A673 (cell line): ENCODE measurements around the gene ESPNL. TPM values are rescaled to one million over a fixed set of nuclear protein-coding genes. Genes with fewer than 3 reads are reported as not detected.

Source experiments
- BruUV-seq: library from RNA; stranded (reverse); fragments of 400-500 nt; replicated peaks from 2 replicates; lab custom pipeline; 2021; lab: Mats Ljungman, UMichigan
- CTCF ChIA-PET: fragments of 300-600 bp; sonication (Branson Sonifier 250); formaldehyde crosslinking; loops from one replicate; lab custom pipeline; 2022; ENCODE audit warnings: antibody characterized with exemption; lab: Charles Lee
- POLR2A ChIA-PET: fragments of 300-600 bp; sonication (Branson Sonifier 250); formaldehyde crosslinking; loops from one replicate; lab custom pipeline; 2022; ENCODE audit warnings: antibody characterized with exemption; ENCODE audit not compliant: low non-redundant PET; lab: Charles Lee
- DNase-seq: peaks from one replicate; pipeline ENCODE4 v3.0.0-alpha.2; 2015; ENCODE audit warnings: low spot score
- H3K27ac ChIP-seq: fragments of 200-600 bp; sonication (generic); 2 replicates; pipeline ENCODE4 v1.5.1; 2016; ENCODE audit warnings: mixed run types, low read depth, mild to moderate bottlenecking, mixed read lengths, antibody characterized with exemption, low read length; ENCODE audit not compliant: poor library complexity, severe bottlenecking
- H3K27me3 ChIP-seq: fragments of 200-600 bp; sonication (generic); replicated peaks from 2 replicates; pipeline ENCODE4 v1.6.1; 2017; ENCODE audit warnings: mixed run types, low read depth, mild to moderate bottlenecking, mixed read lengths, antibody characterized with exemption, low read length; ENCODE audit not compliant: insufficient read depth, poor library complexity
- H3K36me3 ChIP-seq: fragments of 200-600 bp; sonication (generic); 2 replicates; pipeline ENCODE4 v1.6.1; 2016; ENCODE audit warnings: mixed run types, mild to moderate bottlenecking, mixed read lengths, antibody characterized with exemption, low read length; ENCODE audit not compliant: insufficient read depth, poor library complexity, severe bottlenecking
- H3K4me1 ChIP-seq: fragments of 200-600 bp; sonication (generic); 2 replicates; pipeline ENCODE4 v1.6.1; 2017; ENCODE audit warnings: mixed run types, mild to moderate bottlenecking, mixed read lengths, antibody characterized with exemption, low read length; ENCODE audit not compliant: insufficient read depth, poor library complexity, severe bottlenecking
- H3K4me3 ChIP-seq: fragments of 200-600 bp; sonication (generic); 2 replicates; pipeline ENCODE4 v1.5.1; 2016; ENCODE audit warnings: low read depth, mixed run types, mild to moderate bottlenecking, mixed read lengths, low read length; ENCODE audit not compliant: poor library complexity, severe bottlenecking
- H3K9me3 ChIP-seq: fragments of 200-600 bp; sonication (generic); 2 replicates; pipeline ENCODE4 v1.6.1; 2016; ENCODE audit warnings: mixed run types, low read depth, mild to moderate bottlenecking, mixed read lengths, antibody characterized with exemption, low read length; ENCODE audit not compliant: poor library complexity, severe bottlenecking
- CTCF ChIP-seq: fragments of 300-800, 200-600 bp; sonication (generic); conservative IDR thresholded peaks from 2 replicates; pipeline ENCODE4 v1.5.1; 2017; ENCODE audit warnings: low read depth, mild to moderate bottlenecking, antibody characterized with exemption, low read length, moderate library complexity, mixed read lengths
- EZH2 ChIP-seq: fragments of 200-600 bp; sonication (generic); IDR thresholded peaks from 2 replicates; pipeline ENCODE4 v1.6.1; 2017; ENCODE audit warnings: borderline replicate concordance, low read depth, mild to moderate bottlenecking, mixed read lengths, antibody characterized with exemption, low read length; ENCODE audit not compliant: poor library complexity, severe bottlenecking
- intact Hi-C: fragments of 100-400 bp; cut with micrococcal nuclease; formaldehyde crosslinking; loops from one replicate; pipeline ENCODE4 v1.10.0; 2022; ENCODE audit not compliant: unreplicated experiment
- total RNA-seq: library from RNA; stranded (reverse); gene quantifications from 2 replicates; pipeline ENCODE4 v1.2.3, GENCODE V29; 2021

The ESPNL gene
- total RNA-seq, 1 experiment from 2014 or later: 0.30 TPM

- ChIA-PET POLR2A (no interaction called here), CTCF (interaction anchor here (0.6 to 0.7 kb wide), 2 partner anchors 104 to 586 kb away, joined by 3 to 4 read pairs; no protein-coding TSS in a partner anchor)
- TF ChIP-seq EZH2 (no peak), CTCF (no peak)
- H3K27ac ChIP-seq: no peak overlapping the region
- H3K4me3 ChIP-seq: peak overlapping the region; percentile 48
- no peaks in the 10 kb centered on the region for H3K36me3 ChIP-seq
- no TSS peak for BruUV-seq
- intact Hi-C loops: no loop called here
- H3K9me3 ChIP-seq: no peaks in the 10 kb centered on the region
- H3K4me1 ChIP-seq: no peaks in the 10 kb centered on the region
- H3K27me3 ChIP-seq: peaks cover 6% of the 10 kb centered on the region
- peak; percentile 49 for DNase-seq
These were observed 59.0 kb downstream of the ESPNL start for GRCh38 chr2:238159071-238159539.

DNA sequence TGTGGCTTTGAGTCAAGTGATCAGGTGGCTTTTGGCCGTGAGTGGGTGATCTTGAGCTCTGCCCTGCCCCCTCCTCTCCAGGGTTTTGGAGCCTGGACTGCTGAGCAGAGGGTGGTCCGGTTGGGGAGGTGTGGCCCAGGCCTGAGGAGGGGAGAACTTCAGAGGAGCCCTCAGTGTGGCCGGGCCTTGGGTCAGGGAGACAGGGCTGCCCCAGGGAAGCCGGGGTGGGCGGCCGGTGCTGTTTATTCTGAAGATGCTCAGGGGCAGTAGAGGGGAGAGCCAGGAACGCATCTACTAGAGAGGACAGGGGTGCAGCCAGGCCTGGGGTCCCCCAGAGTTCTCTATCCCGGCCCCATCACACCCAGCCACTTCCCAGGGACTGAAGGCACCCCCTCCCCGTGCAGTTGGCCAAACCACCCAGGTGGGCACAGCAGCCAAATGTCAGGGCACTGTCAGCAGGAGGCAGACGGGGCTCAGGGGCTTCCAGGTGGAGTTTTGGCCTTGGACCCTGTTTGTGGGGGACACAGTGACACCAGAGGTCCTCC is 59.6 kb downstream of the ESPNL start:
- intact Hi-C loops: loop anchor here (5.0 kb wide), 1 partner anchor 103 kb away; no protein-coding TSS in a partner anchor
- ChIA-PET POLR2A (no interaction called here), CTCF (interaction anchor here (0.6 to 0.7 kb wide), 2 partner anchors 88 to 104 kb away, joined by 3 to 4 read pairs; no protein-coding TSS in a partner anchor)
- Histone ChIP-seq H3K4me1 (no peaks in the 10 kb centered on the region), H3K9me3 (no peaks in the 10 kb centered on the region), H3K36me3 (no peaks in the 10 kb centered on the region), H3K27me3 (peaks cover 6% of the 10 kb centered on the region), H3K4me3 (peak overlapping the region; percentile 48), H3K27ac (no peak overlapping the region)
- TF ChIP-seq EZH2 (no peak), CTCF (no peak)
- no peak for DNase-seq
- BruUV-seq: no TSS peak

DNA sequence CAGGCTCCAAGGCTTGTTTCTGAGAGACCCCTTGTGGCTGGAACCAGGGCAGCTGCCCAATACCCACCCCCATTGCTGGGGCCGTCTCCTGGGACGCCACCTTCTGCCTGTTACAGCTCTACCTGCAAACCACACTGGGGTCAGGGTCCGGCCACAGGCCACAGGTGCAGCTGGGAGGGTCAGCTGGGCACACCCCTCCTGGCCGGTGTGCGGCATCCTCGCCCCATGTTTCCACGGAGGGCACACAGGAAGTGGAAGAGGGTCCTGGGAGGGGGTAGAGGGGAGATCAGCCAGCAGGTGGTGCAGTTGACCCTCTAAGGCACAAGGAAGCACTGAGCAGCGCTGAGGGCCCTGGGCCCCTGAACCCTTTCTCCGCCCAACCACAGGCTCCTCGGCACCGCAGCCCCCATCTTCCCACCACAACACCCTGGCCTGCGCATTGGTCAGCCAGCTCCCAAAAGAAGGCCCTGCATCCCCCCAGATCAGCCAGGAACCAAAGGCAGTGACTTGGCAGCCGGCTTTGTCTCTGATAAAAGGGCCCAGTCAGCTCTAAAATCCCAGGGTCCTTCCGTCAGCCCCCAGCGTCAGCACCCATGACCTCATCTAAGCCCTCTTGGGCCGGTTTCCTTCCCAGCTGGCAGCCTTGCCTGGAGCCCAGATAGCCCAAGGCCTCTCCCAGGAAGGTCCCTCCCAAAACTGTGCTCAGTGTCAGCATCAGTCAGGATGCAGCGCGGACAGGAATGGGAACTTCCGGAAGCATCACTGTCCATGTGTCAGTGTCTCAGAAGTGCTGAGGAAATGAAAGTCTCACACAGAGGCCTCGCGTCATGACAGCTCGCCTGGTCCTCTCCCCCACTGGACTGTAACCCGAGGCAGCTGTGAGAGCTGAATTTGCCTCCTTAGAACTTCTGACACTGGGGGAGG is 60.3 kb downstream of the ESPNL start:
- no peak overlapping the region for H3K4me3 ChIP-seq
- no TSS peak for BruUV-seq
- H3K27ac ChIP-seq: no peak overlapping the region
- intact Hi-C loops: loop anchor here (5.0 kb wide), 1 partner anchor 102 kb away; no protein-coding TSS in a partner anchor
- H3K27me3 ChIP-seq: peaks cover 6% of the 10 kb centered on the region
- no peak for DNase-seq
- CTCF ChIA-PET: interaction anchor here (0.6 kb wide), 1 partner anchor 87 kb away, joined by 3 read pairs; no protein-coding TSS in a partner anchor
- no peak for TF ChIP-seq EZH2
- peak; percentile 41 for TF ChIP-seq CTCF
- H3K4me1 ChIP-seq: no peaks in the 10 kb centered on the region
- no peaks in the 10 kb centered on the region for H3K9me3 ChIP-seq
- no peaks in the 10 kb centered on the region for H3K36me3 ChIP-seq
- POLR2A ChIA-PET: no interaction called here
